Kidney capillary endothelial cell (primary cell): ENCODE measurements around the gene EVI5.

Experiments used
- DNase-seq: peaks from one replicate; pipeline ENCODE4 v3.0.0-alpha.2; 2018; ENCODE audit warnings: low spot score

EVI5 gene

GRCh38 chr1:92483610-92484471 lies 301.1 kb downstream of the EVI5 start:
- no peak for DNase-seq

GRCh38 chr1:92482665-92483609 lies 302.0 kb downstream of the EVI5 start:
- no peak for DNase-seq

GRCh38 chr1:92481971-92482664 lies 302.8 kb downstream of the EVI5 start:
- DNase-seq = no peak

- DNase-seq = no peak
Observed at GRCh38 chr1:92481599-92481925, 303.3 kb downstream of the EVI5 start.

DNA sequence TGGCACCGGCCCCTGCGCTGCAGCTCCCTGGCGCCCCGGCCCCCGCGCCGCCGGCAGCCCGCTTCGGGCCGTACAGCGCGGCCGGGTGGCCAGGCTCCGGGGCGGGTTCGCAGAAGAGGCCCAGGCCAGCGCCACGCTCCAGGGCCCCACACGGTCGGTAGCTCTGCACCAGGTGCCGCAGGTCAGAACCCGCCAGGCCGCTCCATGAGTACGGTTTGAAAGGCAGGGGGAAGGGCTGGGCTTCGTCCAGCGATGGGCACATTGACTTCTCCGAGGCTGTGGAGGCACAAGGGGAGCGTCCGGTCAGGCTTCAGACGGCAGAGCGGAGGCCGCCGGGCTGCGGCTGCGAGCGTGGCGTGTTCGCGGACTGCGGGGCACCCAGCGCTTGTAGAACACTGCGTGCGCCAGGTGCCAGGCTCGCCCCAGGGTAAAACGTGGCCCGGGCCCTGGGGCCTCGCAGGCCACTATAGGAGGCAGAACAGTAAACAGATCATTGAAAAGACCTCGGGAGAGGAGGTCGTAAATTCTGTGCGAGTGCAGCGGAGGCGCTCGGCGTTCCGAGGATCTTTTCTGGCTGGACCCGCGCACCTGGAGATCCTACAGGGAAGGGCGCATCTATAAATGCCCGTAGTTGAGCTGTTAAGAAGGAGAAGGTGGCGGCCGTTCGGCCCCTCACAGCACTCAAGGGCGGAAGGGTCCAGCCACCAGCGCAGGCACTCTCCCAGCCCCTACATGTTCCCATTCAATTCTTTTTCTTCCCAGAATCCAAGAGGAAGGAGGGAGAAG lies 303.9 kb downstream of the EVI5 start:
- no peak for DNase-seq

- DNase-seq = no peak
Observed at GRCh38 chr1:92480200-92480812, 304.6 kb downstream of the EVI5 start.

- no peak for DNase-seq
Observed at GRCh38 chr1:92479587-92479986, 305.3 kb downstream of the EVI5 start.

DNA sequence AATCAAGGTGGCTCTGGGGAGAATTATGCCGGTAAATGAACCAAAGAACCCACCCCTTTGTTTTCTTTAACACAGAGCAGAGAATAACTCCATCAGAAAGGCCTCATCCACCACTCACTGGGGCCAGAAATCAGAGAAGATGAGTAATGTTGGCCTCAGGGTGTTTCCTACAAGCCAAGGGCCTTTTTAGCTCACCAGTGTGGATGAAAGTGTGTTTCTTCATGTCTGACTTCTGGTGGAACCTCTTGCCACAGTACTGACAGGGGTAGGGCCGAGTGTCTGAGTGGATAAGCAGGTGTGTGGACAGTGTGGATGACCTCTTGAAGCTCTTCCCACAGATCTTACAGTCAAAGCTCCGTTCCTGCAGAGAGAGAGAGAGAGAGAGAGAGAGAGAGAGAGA lies 306.5 kb downstream of the EVI5 start:
- no peak for DNase-seq

GRCh38 chr1:92476071-92476631 lies 308.8 kb downstream of the EVI5 start:
- no peak for DNase-seq

- no peak for DNase-seq
Observed at GRCh38 chr1:92475029-92475428, 309.9 kb downstream of the EVI5 start.

- no peak for DNase-seq
Observed at GRCh38 chr1:92473781-92474495, 311.0 kb downstream of the EVI5 start.

- DNase-seq = no peak
Observed at GRCh38 chr1:92470216-92470615, 314.7 kb downstream of the EVI5 start.

DNA sequence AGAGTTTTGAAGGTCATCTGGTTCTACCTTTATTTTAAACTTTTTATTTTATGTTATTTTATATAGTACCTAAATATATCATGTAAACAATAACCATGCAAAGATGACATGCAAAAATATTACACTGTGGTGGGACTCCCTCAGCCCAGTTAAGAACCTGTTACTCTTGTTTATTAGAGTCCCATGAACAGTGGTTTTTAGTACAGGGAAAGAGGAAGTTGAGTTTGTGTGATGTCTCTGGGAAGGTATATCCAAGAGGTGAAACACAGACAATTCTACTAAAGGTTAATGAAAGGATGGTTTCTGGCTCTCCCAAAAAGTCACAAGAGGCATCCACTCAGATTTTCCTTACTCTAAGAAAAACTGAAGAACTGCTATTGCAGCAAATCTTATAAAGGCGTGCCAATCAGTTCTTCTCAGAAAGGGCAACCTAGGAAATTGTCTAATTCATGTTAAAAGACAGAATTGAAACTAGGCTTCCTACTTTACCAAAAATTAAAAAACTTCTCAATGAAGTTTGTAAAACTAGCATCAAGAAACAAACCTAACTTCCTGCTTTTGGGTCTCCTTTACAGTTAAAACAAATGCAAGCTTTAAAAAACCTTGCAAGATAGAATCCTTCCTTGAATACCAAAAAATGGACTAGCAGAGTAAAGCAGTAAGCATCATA lies 318.1 kb downstream of the EVI5 start:
- no peak for DNase-seq

DNA sequence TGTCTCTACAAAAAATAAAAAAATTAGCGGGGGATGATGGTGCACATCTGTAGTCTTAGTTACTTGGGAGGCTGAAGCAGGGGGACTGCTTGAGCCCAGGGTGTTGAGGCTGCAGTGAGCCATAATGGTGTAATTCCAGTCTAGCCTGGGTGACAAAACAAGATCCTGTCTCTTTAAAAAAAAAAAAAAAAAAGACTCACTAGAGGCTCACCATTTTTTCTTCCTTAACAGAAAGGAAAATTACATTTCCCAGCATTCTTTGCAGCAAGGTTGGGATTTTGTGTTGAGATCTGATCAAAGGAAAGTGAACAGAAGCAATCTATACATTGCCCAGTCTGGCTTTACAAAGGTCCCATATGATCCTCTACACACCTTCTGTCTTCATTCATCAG lies 319.7 kb downstream of the EVI5 start:
- no peak for DNase-seq

- DNase-seq = no peak
Observed at GRCh38 chr1:92464588-92465255, 320.2 kb downstream of the EVI5 start.

DNA sequence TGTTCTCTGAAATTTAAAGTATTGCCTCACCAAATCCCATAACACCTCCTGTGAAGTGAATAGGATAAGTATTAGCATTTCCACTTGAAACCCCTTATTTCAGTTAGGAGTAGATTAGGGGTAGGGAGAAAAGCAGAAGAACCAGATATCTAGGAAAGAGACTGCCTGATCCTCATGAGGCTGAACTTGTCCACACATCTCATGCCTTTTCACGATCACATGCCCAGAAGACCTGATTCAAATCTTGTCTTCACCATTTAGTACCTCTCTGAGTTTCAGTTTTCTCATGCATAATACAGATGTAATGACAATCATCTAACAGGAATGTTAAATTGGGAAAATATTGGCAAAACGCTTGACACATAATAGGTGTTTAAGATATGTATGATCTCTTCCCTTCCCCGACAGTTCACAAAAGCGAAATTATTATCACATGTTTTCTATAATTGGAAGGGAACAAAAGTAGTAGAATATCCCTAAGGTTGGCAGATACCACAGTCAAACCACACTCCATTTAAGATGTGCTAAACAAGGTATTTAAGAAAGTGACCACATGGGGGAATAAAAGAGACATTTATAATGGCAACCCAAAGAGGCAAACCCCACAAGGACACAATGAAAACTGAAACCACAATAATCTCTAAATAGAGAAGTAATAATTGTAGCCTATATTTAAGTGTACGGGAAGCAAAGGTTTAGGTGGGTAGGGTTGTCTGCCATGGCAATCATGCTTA lies 323.4 kb downstream of the EVI5 start:
- no peak for DNase-seq

DNA sequence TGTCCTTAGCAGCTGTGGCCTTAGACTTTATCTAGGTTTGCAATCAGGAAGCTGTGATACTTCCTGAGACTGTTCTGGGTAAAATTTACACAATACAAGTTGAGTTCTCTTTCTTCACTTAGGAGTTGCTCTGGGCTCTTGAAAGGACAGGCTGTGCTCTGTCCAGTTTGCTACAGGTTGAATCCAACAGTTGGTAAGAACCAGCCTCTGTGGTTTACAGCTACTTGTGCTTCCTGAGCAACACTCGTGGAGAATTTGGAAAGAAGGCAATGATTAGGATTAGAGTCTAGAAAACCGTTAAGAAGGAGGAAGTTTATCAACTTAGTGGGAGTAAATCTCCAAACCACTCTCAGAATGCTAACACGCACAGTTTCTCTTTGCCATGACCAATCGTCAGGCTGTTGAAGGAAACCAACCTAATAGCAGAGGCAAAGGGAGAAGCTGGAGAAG lies 325.0 kb downstream of the EVI5 start:
- DNase-seq = no peak
